Suprapubic skin (tissue), 4 donors: ENCODE results near the gene GLT8D1. TPM values are rescaled to one million over a fixed set of nuclear protein-coding genes. Genes with fewer than 3 reads are reported as not detected.
A peak's percentile ranks its signal among the peaks of the same experiment; 100 is the strongest.

ENCODE experiments used
- DNase-seq, 2 donors: peaks; one replicate each; pipeline ENCODE4 v3.0.0-alpha.2; 2019; ENCODE audit warnings: low spot score in 2 of 2
- H3K27ac ChIP-seq: fragments of 200-600 bp; sonication (generic); one replicate; pipeline ENCODE4 v1.5.1; 2019
- H3K27me3 ChIP-seq: fragments of 200-600 bp; sonication (generic); one replicate; pipeline ENCODE4 v1.5.1; 2019
- H3K36me3 ChIP-seq: fragments of 200-600 bp; sonication (generic); one replicate; pipeline ENCODE4 v1.5.1; 2019
- H3K4me1 ChIP-seq: fragments of 200-600 bp; sonication (generic); one replicate; pipeline ENCODE4 v1.5.1; 2019
- H3K4me3 ChIP-seq: fragments of 200-600 bp; sonication (generic); one replicate; pipeline ENCODE4 v1.5.1; 2019; ENCODE audit warnings: mild to moderate bottlenecking
- H3K9me3 ChIP-seq: fragments of 200-600 bp; sonication (generic); one replicate; pipeline ENCODE4 v1.5.1; 2019
- EP300 ChIP-seq: sonication (generic); formaldehyde crosslinking; IDR thresholded peaks from one replicate; pipeline ENCODE4 v1.6.1; 2017; ENCODE audit warnings: antibody characterized with exemption
- POLR2A ChIP-seq, 2 donors: fragments of 450-650 bp; IDR thresholded peaks; one replicate each; pipeline ENCODE4 v1.6.1; 2017; ENCODE audit warnings: antibody characterized with exemption in 2 of 2, mild to moderate bottlenecking in 2 of 2, moderate library complexity in 2 of 2
- POLR2AphosphoS5 ChIP-seq, 3 donors: sonication (generic); formaldehyde crosslinking; IDR thresholded peaks; one replicate each; pipeline ENCODE4 v1.6.1; 2017; ENCODE audit warnings: antibody characterized with exemption in 3 of 3
- whole genome bisulfite sequencing: methylation state at CpG from one replicate; pipeline ENCODE4 v1.1.5; 2018; 5-methylcytosine and 5-hydroxymethylcytosine counted together
- total RNA-seq, 4 donors: library from RNA; depleted of rRNA; stranded (reverse); fragments of >200 nt; gene quantifications; one replicate each; pipeline ENCODE4 v1.1.0, GENCODE V29; 2016
- TF ChIP-seq, protein P1 (sequence below), 2 donors: fragments of 200-600 bp in 1 of 2; fragments of 450-650 bp in 1 of 2; sonication (generic) in 1 of 2; IDR thresholded peaks; one replicate each; pipeline ENCODE4 v1.5.1; 2016 to 2019; ENCODE audit warnings: antibody characterized with exemption in 2 of 2, mild to moderate bottlenecking in 1 of 2, moderate library complexity in 1 of 2

Gene GLT8D1
- total RNA-seq, 4 donors from 2014 or later, result 24.1 to 43.9 (median 28.7) TPM

DNA sequence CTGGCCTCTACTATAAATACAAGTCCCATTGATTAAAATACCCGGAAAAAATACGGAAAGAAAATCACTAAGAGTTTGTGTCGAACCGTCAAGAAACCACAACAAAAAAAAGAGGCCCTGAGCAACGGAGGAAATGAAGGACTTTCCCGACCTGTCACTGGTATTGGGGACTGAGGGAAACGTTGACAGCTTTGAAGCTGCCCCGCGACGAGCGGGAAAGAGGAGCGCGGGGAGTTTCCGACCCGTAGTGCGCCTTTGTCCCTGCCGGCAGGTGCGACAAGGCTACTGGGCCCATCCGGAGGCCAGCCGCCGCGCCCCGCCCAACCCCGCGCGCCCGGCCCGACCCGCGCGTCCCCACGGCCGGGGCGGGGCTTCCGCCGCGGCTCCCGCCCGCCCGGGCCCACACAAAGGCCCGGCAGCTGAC lies 20.3 kb downstream of the GLT8D1 start:
- WGBS, result under 1% methylated on average over 17 of the region's 41 CpGs
- peaks cover 31% of the 10 kb centered on the region for H3K36me3 ChIP-seq
- no peaks in the 10 kb centered on the region for H3K27me3 ChIP-seq
- peak overlapping the region; percentile 85 for H3K4me3 ChIP-seq
- H3K4me1 ChIP-seq, result peaks cover 73% of the 10 kb centered on the region
- peak overlapping the region; percentile 99 for H3K27ac ChIP-seq
- TF ChIP-seq EP300 (no peak), POLR2A (IDR thresholded peaks at IDR 0.05) (no peak), POLR2AphosphoS5 (IDR thresholded peaks at IDR 0.05) (no peak)
- TF ChIP-seq, protein P1, sequence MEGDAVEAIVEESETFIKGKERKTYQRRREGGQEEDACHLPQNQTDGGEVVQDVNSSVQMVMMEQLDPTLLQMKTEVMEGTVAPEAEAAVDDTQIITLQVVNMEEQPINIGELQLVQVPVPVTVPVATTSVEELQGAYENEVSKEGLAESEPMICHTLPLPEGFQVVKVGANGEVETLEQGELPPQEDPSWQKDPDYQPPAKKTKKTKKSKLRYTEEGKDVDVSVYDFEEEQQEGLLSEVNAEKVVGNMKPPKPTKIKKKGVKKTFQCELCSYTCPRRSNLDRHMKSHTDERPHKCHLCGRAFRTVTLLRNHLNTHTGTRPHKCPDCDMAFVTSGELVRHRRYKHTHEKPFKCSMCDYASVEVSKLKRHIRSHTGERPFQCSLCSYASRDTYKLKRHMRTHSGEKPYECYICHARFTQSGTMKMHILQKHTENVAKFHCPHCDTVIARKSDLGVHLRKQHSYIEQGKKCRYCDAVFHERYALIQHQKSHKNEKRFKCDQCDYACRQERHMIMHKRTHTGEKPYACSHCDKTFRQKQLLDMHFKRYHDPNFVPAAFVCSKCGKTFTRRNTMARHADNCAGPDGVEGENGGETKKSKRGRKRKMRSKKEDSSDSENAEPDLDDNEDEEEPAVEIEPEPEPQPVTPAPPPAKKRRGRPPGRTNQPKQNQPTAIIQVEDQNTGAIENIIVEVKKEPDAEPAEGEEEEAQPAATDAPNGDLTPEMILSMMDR (IDR thresholded peaks at IDR 0.05), result no peak
- peak; percentile 83 to 85 for DNase-seq
- H3K9me3 ChIP-seq, result no peaks in the 10 kb centered on the region

GRCh38 chr3:52684184-52684583 lies 21.4 kb downstream of the GLT8D1 start:
- Histone ChIP-seq H3K27ac (no peak overlapping the region), H3K27me3 (no peaks in the 10 kb centered on the region), H3K4me1 (peaks cover 84% of the 10 kb centered on the region), H3K9me3 (no peaks in the 10 kb centered on the region), H3K4me3 (no peak overlapping the region), H3K36me3 (peaks cover 20% of the 10 kb centered on the region)
- WGBS, result 50% methylated on average over 5 of the region's 5 CpGs
- TF ChIP-seq POLR2A (IDR thresholded peaks at IDR 0.05) (no peak), POLR2AphosphoS5 (IDR thresholded peaks at IDR 0.05) (no peak), EP300 (no peak)
- TF ChIP-seq, protein P1 (IDR thresholded peaks at IDR 0.05), result no peak
- DNase-seq, result no peak

GRCh38 chr3:52683611-52684010 lies 22.0 kb downstream of the GLT8D1 start:
- Histone ChIP-seq H3K27me3 (no peaks in the 10 kb centered on the region), H3K4me3 (no peak overlapping the region), H3K4me1 (peaks cover 87% of the 10 kb centered on the region), H3K36me3 (peaks cover 19% of the 10 kb centered on the region), H3K27ac (no peak overlapping the region), H3K9me3 (no peaks in the 10 kb centered on the region)
- TF ChIP-seq POLR2AphosphoS5 (IDR thresholded peaks at IDR 0.05), result no peak
- TF ChIP-seq EP300, result no peak
- no peak for TF ChIP-seq POLR2A (IDR thresholded peaks at IDR 0.05)
- TF ChIP-seq, protein P1 (IDR thresholded peaks at IDR 0.05), result no peak
- WGBS, result 82% methylated on average over 6 of the region's 6 CpGs
- DNase-seq, result no peak

GRCh38 chr3:52682016-52682415 lies 23.6 kb downstream of the GLT8D1 start:
- TF ChIP-seq POLR2AphosphoS5 (IDR thresholded peaks at IDR 0.05), result no peak
- no peak for TF ChIP-seq POLR2A (IDR thresholded peaks at IDR 0.05)
- TF ChIP-seq EP300, result no peak
- TF ChIP-seq, protein P1 (IDR thresholded peaks at IDR 0.05), result no peak
- no peak for DNase-seq
- H3K27me3 ChIP-seq, result no peaks in the 10 kb centered on the region
- H3K27ac ChIP-seq, result peak overlapping the region; percentile 25
- H3K36me3 ChIP-seq, result peaks cover 20% of the 10 kb centered on the region
- H3K9me3 ChIP-seq, result no peaks in the 10 kb centered on the region
- H3K4me1 ChIP-seq, result peaks cover 71% of the 10 kb centered on the region
- no peak overlapping the region for H3K4me3 ChIP-seq

DNA sequence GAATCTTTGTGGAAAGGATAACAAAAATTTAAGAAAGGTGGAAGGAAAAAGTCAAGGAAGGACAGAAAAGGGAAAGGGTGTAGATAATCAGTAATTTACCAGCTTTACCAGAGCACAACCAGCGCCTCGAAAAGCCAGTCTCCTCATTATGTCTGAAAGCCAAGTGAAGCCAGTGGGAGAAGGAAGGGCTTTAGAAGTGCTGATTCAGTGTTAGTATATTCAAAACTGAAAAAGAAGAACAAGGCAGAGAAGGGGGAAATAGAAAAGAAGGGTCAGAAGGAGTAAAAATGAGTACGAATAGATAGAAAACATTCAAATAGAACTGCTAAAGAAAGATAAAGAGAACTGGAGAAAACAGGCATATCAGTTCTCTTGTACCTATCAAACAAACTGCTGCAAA lies 24.0 kb downstream of the GLT8D1 start:
- DNase-seq, result no peak
- H3K4me3 ChIP-seq, result no peak overlapping the region
- WGBS, result 77% methylated on average over 3 of the region's 3 CpGs
- peak overlapping the region; percentile 25 for H3K27ac ChIP-seq
- H3K36me3 ChIP-seq, result peaks cover 24% of the 10 kb centered on the region
- no peaks in the 10 kb centered on the region for H3K27me3 ChIP-seq
- H3K4me1 ChIP-seq, result peaks cover 67% of the 10 kb centered on the region
- TF ChIP-seq EP300 (no peak), POLR2A (IDR thresholded peaks at IDR 0.05) (no peak), POLR2AphosphoS5 (IDR thresholded peaks at IDR 0.05) (no peak)
- TF ChIP-seq, protein P1 (IDR thresholded peaks at IDR 0.05), result no peak
- H3K9me3 ChIP-seq, result no peaks in the 10 kb centered on the region
